NCI-H128 (cell line): Measurements from ENCODE around the gene RBMS1.

Source experiments
- DNase-seq: peaks from one replicate; lab custom pipeline; 2025; ENCODE audit not compliant: unreplicated experiment; lab: John Stamatoyannopoulos, UW

The RBMS1 gene

DNA sequence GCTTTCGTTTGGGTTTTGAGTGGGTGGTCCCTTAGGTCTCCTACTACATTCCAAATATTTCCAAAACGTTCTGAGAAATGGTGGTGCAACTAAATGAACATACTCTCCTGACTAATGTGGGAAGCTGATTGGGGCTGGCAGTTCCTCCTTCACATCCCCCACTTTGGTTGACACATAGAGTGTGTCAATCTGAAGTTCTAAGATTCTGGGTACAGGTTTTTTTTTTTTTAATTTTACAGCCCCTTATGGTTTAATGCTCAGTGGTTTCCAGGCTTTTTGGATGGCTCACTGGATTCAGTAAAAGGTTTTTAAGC lies 235.2 kb downstream of the RBMS1 start:
- no peak for DNase-seq

DNA sequence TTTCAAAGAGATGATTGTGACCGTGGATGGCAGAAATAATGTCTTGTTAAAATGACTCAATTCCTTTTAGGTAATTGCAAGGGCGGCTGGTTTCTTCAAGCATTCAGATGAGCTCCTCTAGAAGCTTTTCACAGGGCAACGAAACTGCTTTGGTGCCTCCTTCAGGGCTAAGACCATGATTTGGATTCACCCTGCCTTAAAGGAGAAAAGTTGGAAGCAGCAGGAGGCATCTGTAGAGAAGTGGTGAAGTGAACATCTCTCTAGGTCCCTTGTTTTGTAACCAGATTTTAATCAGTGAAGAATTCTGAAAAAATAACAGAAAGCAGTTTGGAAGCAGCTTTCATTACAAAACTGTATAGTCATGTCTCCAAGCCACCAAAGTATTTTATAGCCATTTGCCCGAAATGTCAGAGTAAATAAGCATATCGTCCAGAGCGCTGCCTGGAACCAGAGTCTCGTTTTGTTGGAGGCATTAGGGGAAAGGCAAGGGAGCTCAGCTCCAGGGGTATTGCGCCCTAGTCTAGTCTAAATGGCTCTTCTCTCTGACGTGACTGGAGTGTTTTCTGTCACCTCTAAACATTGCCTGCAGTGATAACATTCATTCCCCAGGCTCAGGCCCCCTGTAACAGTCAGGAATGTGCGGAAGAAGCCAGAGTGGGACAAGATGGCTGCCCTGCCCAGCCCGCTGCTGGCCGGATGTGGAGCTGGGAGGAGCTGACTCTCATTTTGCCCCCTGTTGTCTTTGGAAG lies 235.7 kb downstream of the RBMS1 start:
- no peak for DNase-seq

DNA sequence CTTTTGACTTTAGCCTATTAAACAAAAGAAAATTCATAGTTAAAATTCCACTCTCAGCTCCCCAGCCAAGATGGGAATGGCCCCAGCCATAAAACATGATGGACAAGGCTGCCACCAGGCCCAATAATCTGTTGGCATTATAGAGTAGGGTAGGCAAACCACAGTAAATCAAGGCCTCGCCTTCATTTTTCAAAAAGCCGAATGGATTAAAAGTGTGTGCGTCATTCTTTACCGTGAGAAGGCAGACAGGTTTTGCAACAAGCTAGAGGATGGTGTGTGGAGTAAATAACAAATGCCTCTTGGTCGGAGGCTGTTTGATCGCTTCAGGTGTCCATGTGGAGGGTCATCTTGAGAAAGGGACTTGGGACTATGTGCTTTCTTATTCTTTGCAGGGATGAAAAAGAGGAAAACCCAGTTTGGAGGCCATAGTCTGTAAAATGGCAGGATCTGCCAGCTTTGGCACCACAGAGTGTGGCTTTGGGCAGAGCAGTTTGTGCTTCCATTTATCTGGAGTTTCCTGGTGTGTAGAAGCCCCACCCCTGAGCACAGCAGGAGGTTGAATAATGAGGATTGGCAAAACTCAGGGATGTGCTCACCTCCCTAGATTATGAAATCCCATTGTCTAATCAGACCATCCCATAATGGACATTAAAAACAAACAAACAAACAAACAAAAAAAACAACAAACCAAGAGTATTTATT lies 236.4 kb downstream of the RBMS1 start:
- DNase-seq, result no peak

DNA sequence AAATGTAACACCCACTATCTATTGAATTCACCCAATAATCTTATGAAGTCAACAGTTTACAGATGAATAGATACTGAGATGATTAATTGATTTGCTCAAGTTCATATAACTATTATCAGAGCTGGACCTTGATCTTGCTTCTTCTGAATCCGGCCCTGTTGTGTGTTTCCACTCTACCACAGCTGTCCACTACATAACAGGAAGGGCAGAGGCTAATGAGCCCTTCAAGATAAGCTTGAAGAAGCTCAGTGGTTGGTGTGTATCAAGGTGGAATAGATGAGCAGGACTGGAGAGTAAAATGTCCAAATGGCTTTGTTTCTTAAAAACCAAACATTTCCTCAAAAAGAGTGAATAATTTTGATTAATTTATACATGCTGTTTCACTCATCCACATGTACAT lies 237.1 kb downstream of the RBMS1 start:
- DNase-seq, result no peak

DNA sequence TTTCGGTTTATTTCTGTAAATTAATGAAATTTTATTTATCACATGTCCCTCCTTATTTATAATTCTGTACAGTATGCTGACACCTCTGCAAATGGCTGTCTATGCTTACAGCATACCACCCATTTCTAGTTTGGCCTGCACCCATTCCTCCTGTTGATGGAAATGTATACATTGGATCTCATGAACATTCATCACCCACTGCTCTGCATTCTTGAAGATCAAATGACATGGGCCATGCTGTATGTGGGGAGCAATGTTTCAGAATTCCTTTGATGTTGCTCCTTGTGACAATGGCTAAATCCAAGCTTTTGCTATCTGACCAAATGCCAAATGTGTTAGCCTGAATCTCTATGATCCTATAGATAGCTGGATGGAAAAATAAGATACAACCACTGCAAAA lies 238.2 kb downstream of the RBMS1 start:
- DNase-seq, result no peak

DNA sequence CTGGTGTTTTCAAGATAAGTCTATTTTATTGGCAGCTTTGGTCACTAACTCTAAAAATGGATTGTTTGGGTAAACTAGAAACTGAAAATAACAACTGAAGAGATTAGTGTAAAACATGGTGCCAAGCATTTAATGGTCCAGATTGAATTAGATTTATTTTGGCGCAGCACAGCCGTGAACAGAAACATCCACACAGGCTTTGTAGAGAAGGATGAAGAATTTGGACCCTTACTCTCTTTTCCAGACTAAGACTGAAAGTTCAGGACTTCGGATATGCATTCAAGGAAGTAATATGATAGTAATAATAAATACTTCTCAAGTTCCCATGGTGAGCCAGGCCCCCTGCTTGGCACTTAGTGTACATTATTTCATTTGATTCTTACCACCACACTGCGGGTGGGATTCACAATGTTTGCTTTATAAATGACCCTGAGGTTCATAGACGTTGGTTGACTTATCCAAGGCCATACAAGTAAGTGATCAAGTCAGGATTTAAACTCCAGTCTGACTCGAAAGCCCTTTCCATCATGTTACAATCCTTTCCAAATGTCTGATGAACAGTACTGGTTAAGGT lies 239.3 kb downstream of the RBMS1 start:
- no peak for DNase-seq

DNA sequence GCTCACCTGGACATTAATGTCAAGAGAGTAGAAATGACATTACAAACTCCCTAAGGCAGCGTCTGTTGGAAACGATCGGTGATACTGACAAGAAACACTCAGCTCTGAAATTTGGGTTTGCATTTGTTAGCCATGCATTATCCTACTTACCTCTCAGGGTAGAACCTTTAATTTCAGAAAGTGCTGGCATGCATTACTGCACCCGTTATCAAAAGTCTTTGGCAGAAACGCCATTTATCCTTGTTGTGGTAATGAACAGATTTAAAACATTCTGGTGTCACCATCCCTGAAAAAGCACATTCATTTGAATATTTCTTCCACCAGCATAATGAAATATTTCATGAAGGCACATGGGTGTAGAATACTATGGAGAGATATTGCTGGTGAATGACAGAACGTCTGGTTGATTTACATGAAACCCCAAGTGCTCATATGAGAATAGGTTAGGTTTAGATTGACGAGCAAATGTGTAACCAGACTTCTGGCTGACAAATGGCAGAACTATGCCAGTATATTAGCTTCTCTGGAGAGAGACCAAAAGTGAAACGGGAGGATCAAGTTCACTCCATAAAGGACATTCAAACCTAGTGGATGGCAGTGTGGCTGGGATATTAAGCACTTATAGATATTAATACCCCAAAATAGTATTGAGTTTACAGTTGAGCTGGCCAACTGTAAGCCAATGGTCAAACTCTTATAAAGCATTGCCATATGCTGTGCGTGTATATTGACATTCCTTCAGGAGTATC lies 240.0 kb downstream of the RBMS1 start:
- no peak for DNase-seq

DNA sequence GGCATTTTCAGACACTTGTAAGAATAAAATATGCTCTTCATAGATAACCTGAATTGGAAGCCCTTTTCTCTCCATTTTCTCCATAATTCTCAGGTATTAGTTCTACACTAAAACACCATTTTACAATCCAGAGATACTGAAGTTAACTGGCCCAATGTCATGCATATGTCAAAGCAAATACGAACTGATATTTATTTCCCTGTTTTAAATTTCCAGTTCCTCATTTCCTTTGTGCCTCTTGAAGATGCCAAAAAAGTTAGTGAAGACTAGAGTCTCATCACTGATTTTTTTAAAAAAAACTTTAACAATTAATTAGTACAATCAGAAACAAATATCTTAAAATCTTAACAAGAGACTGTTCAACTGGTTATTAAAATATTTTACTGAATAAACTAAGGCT lies 240.7 kb downstream of the RBMS1 start:
- DNase-seq, result no peak

DNA sequence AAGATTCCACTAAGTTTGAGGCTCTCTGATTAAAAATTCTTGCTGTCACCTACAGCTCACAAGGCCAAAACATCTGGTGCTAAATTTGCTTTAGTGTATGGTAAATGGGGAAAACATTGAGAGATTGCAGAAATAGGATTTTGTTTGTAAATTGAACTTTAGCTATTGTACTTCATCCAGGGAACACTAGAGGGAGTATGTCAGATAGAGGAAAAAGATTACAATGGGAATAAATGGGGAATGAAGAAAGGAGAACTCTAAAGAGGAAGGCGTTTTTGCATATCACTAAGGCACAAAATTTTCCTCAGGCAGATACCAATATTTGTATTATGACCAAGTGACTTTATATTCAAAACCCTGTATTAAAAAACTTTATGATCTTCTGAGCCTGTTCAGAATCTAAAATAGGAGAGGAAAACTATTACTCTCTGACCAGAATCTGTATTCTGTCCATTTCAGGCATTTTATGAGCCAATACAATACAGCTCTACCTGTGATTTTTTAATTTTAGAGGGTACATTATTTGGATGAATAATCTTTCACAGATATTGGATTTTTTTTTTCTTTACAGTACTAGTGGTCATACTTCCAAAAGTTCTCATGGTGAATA lies 241.2 kb downstream of the RBMS1 start:
- DNase-seq, result no peak

DNA sequence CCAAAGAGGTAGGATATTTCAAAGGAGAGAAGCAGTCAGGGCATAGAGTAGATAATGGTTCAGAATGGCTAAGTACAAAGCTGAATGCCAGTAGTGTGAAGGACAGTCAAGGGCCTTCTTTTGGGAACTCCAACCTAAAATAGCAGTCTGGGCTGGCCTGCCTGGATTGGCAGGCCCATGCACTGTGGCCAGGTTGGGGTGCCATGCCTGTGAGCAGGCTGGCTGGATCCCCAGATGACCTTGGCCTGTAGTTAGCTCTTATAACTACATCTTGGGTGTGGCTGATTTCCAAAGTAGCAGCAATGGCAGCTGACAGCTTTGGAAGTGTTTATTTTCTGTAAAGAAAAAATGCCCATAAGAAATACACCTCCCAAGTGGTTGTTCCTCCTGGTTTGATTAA lies 242.0 kb downstream of the RBMS1 start:
- DNase-seq, result no peak

DNA sequence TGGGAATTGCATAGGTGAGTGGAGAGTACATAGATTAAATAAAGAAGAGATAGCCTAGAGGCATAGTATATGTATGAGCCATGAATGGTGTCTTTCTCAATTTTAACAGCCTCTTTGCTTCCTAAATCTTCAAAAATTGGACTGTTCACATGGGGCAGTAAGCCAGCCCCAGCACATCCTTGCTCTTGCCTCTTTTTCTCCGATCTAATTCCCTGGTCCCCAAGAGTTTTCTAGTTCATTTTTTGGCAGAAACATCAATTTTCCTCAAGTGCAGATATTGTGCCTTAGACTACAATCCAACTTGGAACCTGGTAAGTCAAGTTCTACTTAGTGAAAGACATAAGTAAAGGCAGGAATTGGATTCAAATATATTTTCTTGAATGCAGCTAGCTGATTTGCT lies 243.7 kb downstream of the RBMS1 start:
- no peak for DNase-seq

DNA sequence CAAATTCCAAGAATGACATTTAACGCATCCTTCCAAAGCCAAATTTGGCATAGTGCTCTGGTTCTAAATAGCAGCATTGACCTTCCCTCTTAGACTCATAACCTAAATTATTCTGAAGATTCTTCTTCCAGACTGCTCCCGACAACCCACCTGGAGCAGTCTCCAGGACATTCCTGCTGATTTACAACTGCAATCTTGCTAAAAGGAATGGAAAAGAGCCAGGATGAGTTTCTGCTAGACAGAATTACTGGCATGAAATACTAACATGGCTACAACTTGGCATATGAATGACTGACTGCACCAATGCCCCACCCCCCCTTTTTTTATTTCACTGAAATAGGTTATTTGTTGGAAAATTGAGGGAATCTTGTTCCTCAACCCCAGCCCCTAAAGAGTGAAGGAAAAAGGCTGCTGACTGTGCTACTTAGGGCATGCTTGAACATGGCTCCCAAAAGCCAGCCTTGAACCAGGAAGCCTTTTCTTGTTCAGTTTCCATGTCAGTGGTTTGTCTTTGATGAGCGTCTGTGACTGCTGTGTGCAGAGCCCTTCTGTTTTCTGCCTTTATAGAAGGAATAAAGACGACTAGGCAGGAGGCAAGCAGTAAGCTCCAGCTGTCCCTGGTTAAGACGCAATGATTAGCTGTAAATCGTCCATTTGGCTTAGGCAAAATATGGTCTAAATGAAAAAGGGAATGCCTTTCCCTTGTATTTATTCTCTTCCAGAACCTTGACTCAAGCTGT lies 246.1 kb downstream of the RBMS1 start:
- DNase-seq, result no peak

DNA sequence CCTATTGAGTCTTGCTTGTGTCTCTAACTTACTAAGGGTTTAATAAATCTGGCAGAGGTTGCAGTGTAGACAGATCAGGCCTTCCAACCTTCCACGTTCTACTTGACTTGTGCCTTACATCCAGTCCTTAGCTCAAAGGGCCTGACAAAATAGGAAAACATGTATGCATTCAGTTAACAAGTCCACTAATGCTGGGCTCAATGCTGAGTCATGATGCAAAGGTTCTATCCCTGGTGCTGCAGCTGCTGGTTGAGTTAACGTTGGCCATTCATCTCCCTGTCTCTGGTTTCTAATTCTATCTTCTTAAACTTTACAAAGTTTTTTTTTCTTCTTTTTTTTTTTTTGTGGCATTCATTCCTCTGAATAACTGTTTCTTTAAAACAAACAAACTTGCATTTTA lies 247.3 kb downstream of the RBMS1 start:
- DNase-seq, result no peak

DNA sequence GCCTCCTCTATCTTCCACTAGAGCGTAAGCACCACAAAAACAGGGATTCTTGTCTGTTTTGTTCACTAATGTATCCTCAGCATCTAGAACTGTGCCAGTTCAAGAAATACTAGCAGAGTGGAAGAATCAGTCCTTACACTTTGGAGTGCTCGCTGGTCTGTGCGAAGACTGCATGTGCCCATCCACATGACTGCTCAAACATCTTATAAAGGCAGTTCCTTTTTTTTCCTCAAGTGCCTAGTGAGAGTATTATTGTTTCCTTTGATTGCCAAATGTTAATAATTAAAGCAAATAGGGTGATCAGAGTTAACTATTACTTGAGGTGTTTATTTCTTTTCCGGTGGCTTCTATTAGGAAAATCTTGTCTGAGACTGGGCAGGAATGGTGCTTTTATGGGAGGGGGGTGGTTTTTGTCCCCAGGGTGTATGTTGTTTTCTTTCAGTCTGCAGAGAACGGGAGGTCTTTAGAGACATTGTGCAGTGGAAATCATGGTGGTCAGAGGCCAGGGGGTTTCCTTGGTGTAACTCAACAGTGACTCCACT lies 247.9 kb downstream of the RBMS1 start:
- DNase-seq, result no peak

DNA sequence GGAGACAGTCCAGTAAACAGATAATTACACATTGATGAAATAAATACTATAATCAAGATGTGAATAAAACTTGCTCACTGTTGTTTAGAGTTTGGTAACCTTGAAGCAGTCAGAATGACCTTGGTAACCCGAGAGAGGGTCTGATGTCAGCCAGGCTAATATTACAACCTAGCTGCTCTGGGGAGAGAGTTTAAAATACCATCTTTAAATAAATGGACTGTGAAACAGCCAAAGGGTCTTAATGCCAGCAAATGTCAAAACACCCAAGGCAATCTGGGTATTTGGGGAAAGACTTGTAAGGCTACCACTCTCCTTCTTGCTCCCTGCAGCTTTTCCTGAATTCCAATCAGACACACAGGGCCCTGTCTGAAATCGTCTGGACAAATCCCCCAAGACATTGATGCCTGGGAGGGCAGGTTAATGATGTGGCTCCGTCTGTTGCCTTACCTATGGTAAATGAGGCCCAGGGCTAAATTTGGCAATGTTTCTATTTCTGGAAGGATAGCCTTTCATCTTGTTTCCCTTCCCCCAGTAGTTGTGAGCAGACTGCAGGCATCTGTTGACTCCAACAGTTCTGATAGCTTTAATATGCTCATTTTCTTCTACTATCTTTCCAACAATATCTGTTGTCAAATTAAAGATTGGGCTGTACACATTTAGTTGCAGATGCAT lies 250.6 kb downstream of the RBMS1 start:
- DNase-seq, result no peak

DNA sequence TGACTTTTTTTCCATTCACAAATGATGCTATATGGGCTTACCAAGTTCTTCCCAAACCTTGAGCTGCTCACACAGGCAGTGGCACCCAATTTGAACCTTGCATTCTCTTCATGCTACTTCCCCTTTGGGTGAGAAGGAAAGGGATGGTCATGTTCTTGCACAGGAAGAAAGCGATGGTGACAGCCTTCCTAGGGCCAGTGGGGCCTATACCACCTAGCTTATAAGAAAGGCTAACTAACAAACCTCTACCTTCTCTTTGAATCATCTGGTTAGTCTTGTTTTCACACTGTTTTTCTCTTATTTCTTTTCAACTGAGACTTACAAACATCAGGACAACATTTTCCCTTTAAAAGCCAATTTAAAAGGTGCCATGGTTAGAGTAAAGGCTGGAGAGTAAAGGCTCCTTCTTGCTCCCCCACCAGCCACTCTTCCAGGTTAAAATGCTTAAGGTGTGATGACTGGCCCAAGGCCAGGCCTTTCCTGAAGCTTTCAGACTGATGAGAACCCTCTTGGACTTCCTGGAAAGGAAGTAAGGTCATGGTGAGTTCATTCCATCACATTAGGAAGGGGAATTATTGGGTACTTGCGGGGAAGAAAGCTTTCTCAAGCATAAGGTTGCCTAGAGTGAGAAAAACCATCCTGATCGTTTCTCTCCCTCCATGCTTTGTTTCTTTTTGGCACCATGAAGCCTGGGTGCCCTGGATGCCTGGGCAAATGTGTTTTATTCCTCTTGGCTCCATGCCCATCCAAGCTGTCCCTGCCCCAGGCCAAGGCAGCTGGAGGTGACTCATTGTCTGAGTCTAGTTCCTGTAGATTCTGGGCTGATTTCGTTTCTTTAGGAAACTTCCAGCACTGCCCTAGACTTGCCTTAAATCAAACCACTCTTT lies 252.1 kb downstream of the RBMS1 start:
- no peak for DNase-seq

DNA sequence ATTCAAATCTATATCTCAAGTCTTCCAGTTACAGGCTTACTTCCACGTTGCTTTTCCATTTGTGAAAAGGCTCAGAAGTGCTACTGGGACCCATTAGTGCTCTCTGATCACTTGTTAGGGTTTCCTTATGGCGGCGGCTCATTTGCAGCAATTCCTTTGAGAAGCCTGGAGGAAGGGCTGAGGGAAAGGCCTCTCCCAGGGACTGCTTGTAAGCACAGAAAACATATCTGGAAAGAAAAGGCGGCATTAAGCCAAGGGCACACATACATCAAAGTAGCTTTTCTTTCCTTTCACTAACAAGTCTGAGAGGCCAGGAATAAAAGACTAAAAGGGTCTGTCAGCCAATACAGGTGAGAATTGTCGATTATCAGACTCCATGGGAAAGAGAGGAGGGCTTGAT lies 254.2 kb downstream of the RBMS1 start:
- DNase-seq, result no peak

DNA sequence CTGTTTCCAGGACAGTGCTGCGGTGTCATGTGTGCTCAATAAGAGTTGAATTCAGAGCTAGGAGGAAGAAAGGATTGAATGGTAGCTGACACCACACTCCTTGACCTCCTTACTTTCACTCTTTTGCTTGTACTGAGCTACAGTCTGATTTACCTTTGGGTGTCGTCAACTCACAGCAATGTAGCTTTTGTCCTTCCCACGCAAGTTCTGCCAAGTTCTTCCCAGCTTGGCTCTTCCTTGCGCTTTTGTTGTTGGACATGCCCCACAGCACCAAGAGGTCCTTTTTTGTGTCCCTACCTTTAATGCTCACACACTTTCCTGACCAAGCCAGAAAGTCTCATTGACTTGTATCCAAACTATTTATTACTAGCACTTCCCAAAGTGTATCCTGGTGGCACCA lies 255.2 kb downstream of the RBMS1 start:
- DNase-seq, result no peak

DNA sequence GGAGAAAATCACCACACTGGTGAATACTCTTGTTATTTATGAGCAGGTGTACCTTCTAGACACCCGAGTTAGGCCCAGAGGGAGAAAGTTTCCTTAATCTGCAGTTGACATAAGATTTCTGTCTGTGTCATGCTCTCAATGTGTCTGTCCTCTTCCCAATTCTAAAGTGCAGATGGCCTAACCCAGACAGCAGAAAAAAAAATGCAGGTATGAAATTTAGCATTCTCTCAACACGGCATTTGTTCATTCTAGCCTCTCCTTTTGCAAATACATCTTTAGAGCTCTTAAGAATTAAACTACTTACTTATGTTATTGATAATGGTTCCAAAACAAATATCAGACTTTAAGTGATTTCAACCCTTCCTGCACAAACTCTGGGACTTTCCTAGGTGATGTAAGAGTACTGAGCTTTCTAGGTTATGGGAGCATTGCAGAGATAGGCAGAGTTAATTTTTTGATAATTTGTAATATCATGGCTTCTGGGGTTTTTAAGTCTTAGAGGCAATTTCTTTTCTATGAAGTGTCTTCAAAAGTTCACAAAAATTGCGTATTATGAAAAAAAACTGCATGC lies 260.6 kb downstream of the RBMS1 start:
- DNase-seq, result no peak
